ENCODE measurements around the gene ADRB2. TPM values are rescaled to one million over a fixed set of nuclear protein-coding genes. Genes with fewer than 3 reads are reported as not detected.
"Not testable (repeated sequence)": the region's sequence is repeated elsewhere in the genome, so short reads cannot be mapped to it uniquely, and the experiment has no call there.

The ADRB2 gene
- total RNA-seq, 1 donor, result 1.7 TPM

DNA sequence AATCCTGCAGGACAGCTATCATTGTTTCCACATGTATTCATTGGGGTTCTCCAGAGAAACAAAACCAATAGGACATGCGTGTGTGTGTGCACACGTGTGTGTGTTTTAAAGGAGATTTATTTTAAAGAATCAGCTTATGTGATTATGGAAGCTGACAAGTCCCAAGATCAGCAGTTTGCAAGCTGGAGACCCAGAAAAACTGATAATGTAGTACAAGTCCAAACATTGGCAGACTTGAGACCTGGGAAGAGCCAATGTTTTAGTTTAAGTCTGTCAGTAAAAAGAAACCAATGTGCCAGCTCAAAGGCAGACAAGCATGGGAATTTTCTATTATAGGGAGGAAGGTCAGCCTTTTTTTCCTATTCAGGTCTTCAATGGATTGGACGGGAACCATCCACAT is 35.3 kb downstream of the ADRB2 start:
- TF ChIP-seq, protein P1, sequence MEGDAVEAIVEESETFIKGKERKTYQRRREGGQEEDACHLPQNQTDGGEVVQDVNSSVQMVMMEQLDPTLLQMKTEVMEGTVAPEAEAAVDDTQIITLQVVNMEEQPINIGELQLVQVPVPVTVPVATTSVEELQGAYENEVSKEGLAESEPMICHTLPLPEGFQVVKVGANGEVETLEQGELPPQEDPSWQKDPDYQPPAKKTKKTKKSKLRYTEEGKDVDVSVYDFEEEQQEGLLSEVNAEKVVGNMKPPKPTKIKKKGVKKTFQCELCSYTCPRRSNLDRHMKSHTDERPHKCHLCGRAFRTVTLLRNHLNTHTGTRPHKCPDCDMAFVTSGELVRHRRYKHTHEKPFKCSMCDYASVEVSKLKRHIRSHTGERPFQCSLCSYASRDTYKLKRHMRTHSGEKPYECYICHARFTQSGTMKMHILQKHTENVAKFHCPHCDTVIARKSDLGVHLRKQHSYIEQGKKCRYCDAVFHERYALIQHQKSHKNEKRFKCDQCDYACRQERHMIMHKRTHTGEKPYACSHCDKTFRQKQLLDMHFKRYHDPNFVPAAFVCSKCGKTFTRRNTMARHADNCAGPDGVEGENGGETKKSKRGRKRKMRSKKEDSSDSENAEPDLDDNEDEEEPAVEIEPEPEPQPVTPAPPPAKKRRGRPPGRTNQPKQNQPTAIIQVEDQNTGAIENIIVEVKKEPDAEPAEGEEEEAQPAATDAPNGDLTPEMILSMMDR (IDR thresholded peaks at IDR 0.05; ENCODE audit: insufficient read depth, low read depth, low read length), result no peak
- no peak for DNase-seq (ENCODE audit: low read depth)
- H3K4me3 ChIP-seq (ENCODE audit: low read depth, low read length), result no peak overlapping the region

DNA sequence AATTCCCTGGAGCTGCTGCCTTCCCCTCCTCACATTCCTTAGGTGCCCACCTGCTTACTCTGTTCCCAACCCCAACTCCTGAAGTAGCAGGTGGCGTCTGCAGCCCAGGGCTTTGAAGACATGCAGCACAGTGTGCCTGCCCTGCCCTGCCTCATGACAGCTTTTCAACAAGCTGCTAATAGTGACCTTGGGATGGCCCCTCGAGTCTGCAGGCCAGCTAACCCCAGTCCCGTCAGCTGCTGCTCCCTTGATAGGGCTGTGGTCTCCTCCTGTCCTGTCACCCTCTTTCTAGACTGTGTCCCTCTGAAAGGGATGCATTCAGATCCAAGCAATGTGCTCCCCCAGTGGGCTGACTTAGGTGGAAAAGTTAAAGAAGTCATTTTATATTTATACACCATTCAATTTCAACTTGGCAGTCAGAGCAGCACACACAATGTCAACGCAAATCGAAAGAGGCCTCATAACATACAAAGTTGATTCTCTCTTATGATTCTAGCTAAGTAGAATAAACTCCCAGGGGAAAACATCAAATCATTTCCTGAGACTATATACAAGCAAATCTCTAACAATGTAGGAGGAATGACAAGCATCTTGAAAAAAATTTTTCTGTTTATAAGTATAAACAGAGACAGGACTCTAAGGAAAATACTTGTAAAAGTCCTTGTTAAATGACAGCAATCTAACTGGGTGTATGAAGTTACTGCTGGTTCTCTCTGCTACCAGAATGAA is 37.9 kb downstream of the ADRB2 start:
- TF ChIP-seq, protein P1 (IDR thresholded peaks at IDR 0.05; ENCODE audit: insufficient read depth, low read depth, low read length), result no peak
- peak; percentile 26 for DNase-seq (ENCODE audit: low read depth)
- no peak overlapping the region for H3K4me3 ChIP-seq (ENCODE audit: low read depth, low read length)

DNA sequence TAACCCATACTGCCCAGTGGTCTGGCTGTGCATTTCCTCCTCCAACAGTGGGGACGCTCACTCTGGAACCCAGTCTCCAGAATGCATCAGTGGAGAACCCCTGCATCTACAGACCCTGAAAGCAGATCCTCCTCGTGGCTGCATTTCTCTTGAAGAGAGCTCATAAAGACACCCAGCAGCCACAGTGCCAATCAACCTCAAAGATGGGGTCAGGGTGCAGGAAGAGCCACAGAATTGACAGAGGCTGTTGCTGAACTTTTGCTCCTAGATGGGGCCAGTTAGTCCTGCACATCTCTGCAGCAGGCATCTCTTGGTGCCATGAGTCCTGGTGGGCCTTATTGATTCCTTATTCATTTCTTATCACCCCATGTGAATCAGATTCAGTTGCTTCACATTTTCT is 39.6 kb downstream of the ADRB2 start:
- H3K4me3 ChIP-seq (ENCODE audit: low read depth, low read length), result no peak overlapping the region
- no peak for DNase-seq (ENCODE audit: low read depth)
- TF ChIP-seq, protein P1 (IDR thresholded peaks at IDR 0.05; ENCODE audit: insufficient read depth, low read depth, low read length), result no peak

DNA sequence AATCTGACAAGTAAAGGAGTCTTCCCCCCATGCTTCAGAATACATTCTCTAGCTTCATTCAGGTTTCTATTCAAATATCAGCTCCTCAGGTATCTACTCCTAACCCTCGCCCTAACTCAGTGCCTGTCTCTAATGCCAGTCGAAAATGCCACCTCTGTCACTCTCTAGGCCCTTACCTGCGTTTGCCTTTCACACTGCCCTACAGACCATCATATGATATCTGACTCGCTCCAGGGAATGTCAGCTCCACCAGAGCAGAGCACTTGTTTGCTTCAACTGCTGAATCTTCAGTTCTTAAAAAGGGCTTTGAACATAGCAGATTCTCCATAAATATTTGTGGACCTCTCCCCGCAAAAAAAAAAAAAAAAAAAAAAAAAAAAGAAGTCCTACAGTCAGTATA is 46.7 kb downstream of the ADRB2 start:
- DNase-seq (ENCODE audit: low read depth), result no peak

DNA sequence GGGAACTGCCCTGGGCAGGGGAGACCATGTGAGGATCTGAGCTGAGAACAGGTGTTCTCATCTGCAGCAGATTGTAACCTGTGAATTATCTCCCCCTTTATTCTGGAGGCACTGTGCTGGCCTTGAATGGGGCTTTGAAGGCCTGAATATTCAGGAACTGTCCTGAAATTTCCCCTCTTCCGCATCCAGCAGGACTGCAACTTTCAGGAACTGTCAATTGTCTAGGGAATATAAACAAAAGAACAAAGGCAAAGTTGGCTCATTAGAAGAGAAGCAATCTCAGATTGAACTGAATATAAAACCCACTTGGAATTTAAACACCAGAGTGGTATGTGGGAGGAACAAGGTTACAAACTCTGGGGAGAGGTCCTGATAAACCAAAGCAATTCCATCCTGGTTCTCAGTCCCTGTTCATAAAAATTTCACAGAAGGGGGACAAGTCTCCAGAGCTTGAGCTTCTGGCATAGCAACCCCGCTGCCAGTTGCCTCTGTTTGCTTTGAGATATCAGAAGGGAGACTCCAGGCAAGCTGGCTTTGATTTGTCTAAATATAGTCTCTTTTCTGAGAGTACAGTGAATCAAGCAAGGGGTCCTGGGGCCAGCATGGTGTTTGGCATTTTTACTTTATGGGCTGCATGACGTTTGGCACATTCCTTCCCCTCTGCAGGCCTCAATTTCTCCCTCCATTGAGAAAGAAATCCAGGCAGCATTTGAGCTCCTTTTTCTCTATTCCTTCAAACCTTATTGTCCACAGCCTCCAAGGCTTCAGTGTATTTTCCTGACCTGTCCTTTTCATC is 47.5 kb downstream of the ADRB2 start:
- no peak overlapping the region for H3K4me3 ChIP-seq (ENCODE audit: low read depth, low read length)
- DNase-seq (ENCODE audit: low read depth), result no peak
- TF ChIP-seq, protein P1 (IDR thresholded peaks at IDR 0.05; ENCODE audit: insufficient read depth, low read depth, low read length), result no peak

More for the DNA sequence above, 46.7 kb downstream of the ADRB2 start:
- H3K4me3 ChIP-seq (ENCODE audit: low read depth, low read length), result no peak overlapping the region
- TF ChIP-seq, protein P1 (IDR thresholded peaks at IDR 0.05; ENCODE audit: insufficient read depth, low read depth, low read length), result no peak

DNA sequence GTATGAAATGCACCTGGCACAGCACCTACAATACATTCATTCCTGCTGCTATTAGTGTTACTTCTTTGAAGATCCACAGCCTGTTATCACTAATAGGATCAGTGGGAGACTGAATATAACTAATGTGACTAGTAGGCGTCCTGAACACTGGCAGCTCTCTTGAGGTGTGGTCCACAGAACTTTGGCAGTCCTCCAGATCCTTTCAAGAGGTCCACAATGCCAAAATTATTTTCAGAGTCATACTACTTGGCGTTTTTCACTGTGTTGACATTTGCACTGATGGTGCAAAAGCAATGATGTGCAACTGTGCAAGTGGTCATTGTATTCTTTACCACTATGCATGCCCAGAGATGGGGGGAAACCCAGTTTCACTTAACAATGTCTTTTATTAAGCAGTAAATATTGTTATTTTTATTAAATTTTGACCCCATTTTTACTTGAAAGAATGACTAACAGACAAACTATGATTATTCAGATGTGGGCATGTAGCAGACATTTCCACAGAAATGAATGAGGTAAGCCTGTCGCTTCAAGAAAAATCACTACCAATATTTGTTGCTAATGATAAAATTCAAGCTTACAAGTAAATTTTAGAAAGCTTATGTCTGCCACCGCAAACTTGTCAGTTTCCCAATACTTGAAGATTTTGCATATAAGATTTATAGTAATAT is 48.9 kb downstream of the ADRB2 start:
- TF ChIP-seq, protein P1 (IDR thresholded peaks at IDR 0.05; ENCODE audit: insufficient read depth, low read depth, low read length), result no peak
- DNase-seq (ENCODE audit: low read depth), result no peak
- no peak overlapping the region for H3K4me3 ChIP-seq (ENCODE audit: low read depth, low read length)

DNA sequence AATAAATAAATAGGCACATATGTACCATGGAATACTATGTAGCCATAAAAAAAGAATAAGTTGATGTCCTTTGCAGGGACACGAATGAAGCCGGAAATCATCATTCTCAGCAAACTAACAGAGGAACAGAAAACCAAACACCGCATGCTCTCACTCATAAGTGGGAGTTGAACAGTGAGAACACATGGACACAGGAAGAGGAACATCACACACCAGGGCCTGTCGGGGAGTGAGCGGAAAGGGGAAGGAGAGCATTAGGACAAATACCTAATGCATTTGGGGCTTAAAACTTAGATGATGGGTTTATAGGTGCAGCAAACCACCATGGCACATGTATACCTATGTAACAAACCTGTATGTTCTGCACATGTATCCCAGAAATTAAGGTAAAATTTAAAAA is 51.0 kb downstream of the ADRB2 start:
- not testable (repeated sequence) for H3K4me3 ChIP-seq (ENCODE audit: low read depth, low read length); DNase-seq (ENCODE audit: low read depth)

All from fibroblast of villous mesenchyme (primary cell).